Left ventricle myocardium inferior (tissue), 1 donor: ENCODE data around the gene UNC93A. TPM values are rescaled to one million over a fixed set of nuclear protein-coding genes. Genes with fewer than 3 reads are reported as not detected.
"Not testable (repeated sequence)": the region's sequence is repeated elsewhere in the genome, so short reads cannot be mapped to it uniquely, and the experiment has no call there.

Experiments
- DNase-seq: peaks from one replicate; pipeline ENCODE4 v3.0.0-alpha.2; 2020
- H3K27ac ChIP-seq: fragments of 200-600 bp; replicated peaks from 2 replicates; pipeline ENCODE4 v1.8.0; 2021
- H3K27me3 ChIP-seq: fragments of 200-600 bp; 2 replicates; pipeline ENCODE4 v1.8.0; 2021; ENCODE audit warnings: low read depth
- H3K36me3 ChIP-seq: fragments of 200-600 bp; 2 replicates; pipeline ENCODE4 v1.8.0; 2021
- H3K4me1 ChIP-seq: fragments of 200-600 bp; 2 replicates; pipeline ENCODE4 v1.8.0; 2021
- H3K4me3 ChIP-seq: fragments of 200-600 bp; 2 replicates; pipeline ENCODE4 v1.8.0; 2021; ENCODE audit warnings: mild to moderate bottlenecking, moderate library complexity
- H3K9me3 ChIP-seq: fragments of 200-600 bp; replicated peaks from 2 replicates; pipeline ENCODE4 v1.8.0; 2021
- CTCF ChIP-seq: fragments of 200-600 bp; IDR thresholded peaks from 2 replicates; pipeline ENCODE4 v1.8.0; 2021; ENCODE audit warnings: antibody characterized with exemption, mild to moderate bottlenecking, borderline replicate concordance
- intact Hi-C: fragments of 100-400 bp; cut with micrococcal nuclease; formaldehyde crosslinking; loops from one replicate; pipeline ENCODE4 v1.11.0; 2022
- total RNA-seq: library from RNA; stranded (reverse); fragmentation: NEBNext Ultra II Directional; extraction: Animal tissue kit (Norgen Biotek cat#: 25700); gene quantifications from one replicate; pipeline ENCODE4 v1.2.1, GENCODE V29; 2021
- donor health status: DM: no; HTN: yes; CAD: no; lungs with severe emphysema.

Gene UNC93A
- total RNA-seq, 1 donor from 2014 or later: not detected

GRCh38 chr6:167305796-167306195, 14.7 kb downstream of the UNC93A start:
- Histone ChIP-seq H3K27ac (no peak overlapping the region), H3K9me3 (no peaks in the 10 kb centered on the region), H3K4me1 (no peaks in the 10 kb centered on the region), H3K27me3 (peaks cover 19% of the 10 kb centered on the region), H3K4me3 (no peak overlapping the region), H3K36me3 (no peaks in the 10 kb centered on the region)
- no peak for TF ChIP-seq CTCF
- intact Hi-C loops: no loop called here
- DNase-seq: no peak

- H3K4me3 ChIP-seq: no peak overlapping the region
- no peak overlapping the region for H3K27ac ChIP-seq
- H3K9me3 ChIP-seq: no peaks in the 10 kb centered on the region
- H3K36me3 ChIP-seq: no peaks in the 10 kb centered on the region
- intact Hi-C loops: no loop called here
- TF ChIP-seq CTCF: no peak
- peaks cover 19% of the 10 kb centered on the region for H3K27me3 ChIP-seq
- no peak for DNase-seq
- H3K4me1 ChIP-seq: no peaks in the 10 kb centered on the region
These were observed 15.4 kb downstream of the UNC93A start for GRCh38 chr6:167306401-167306998.

- H3K27me3 ChIP-seq: peaks cover 23% of the 10 kb centered on the region
- intact Hi-C loops: no loop called here
- no peak for TF ChIP-seq CTCF
- H3K36me3 ChIP-seq: no peaks in the 10 kb centered on the region
- no peaks in the 10 kb centered on the region for H3K9me3 ChIP-seq
- DNase-seq: no peak
- H3K4me3 ChIP-seq: no peak overlapping the region
- H3K4me1 ChIP-seq: no peaks in the 10 kb centered on the region
- no peak overlapping the region for H3K27ac ChIP-seq
These were observed 16.3 kb downstream of the UNC93A start for GRCh38 chr6:167307342-167307955.

- Histone ChIP-seq H3K27me3 (peaks cover 23% of the 10 kb centered on the region), H3K27ac (no peak overlapping the region), H3K9me3 (no peaks in the 10 kb centered on the region), H3K36me3 (no peaks in the 10 kb centered on the region), H3K4me3 (no peak overlapping the region), H3K4me1 (no peaks in the 10 kb centered on the region)
- TF ChIP-seq CTCF: no peak
- DNase-seq: no peak
- intact Hi-C loops: no loop called here
These were observed 17.1 kb downstream of the UNC93A start for GRCh38 chr6:167308207-167308606.

GRCh38 chr6:167309355-167310192, 18.5 kb downstream of the UNC93A start:
- H3K4me1 ChIP-seq, H3K4me3 ChIP-seq, H3K36me3 ChIP-seq, H3K9me3 ChIP-seq, H3K27ac ChIP-seq, intact Hi-C loops, DNase-seq: not testable (repeated sequence)
- peaks cover 19% of the 10 kb centered on the region for H3K27me3 ChIP-seq

- Histone ChIP-seq H3K27ac (no peak overlapping the region), H3K36me3 (no peaks in the 10 kb centered on the region), H3K9me3 (no peaks in the 10 kb centered on the region), H3K4me1 (no peaks in the 10 kb centered on the region), H3K4me3 (no peak overlapping the region), H3K27me3 (peaks cover 10% of the 10 kb centered on the region)
- no peak for TF ChIP-seq CTCF
- DNase-seq: no peak
- intact Hi-C loops: no loop called here
These were observed 20.2 kb downstream of the UNC93A start for GRCh38 chr6:167311286-167311685.

GRCh38 chr6:167311691-167312090, 20.6 kb downstream of the UNC93A start:
- H3K27ac ChIP-seq, H3K4me1 ChIP-seq, H3K4me3 ChIP-seq, H3K36me3 ChIP-seq, intact Hi-C loops, H3K9me3 ChIP-seq, DNase-seq: not testable (repeated sequence)
- peaks cover 12% of the 10 kb centered on the region for H3K27me3 ChIP-seq
